GM19193 (cell line): ENCODE data around the gene EPC2.
A peak's percentile ranks its signal among the peaks of the same experiment; 100 is the strongest.

Experiments
- POLR2A ChIP-seq: IDR thresholded peaks from 4 replicates; pipeline ENCODE4 v1.6.1; 2011; ENCODE audit not compliant: insufficient read depth, insufficient read length; ENCODE audit errors: extremely low read depth

The EPC2 gene

DNA sequence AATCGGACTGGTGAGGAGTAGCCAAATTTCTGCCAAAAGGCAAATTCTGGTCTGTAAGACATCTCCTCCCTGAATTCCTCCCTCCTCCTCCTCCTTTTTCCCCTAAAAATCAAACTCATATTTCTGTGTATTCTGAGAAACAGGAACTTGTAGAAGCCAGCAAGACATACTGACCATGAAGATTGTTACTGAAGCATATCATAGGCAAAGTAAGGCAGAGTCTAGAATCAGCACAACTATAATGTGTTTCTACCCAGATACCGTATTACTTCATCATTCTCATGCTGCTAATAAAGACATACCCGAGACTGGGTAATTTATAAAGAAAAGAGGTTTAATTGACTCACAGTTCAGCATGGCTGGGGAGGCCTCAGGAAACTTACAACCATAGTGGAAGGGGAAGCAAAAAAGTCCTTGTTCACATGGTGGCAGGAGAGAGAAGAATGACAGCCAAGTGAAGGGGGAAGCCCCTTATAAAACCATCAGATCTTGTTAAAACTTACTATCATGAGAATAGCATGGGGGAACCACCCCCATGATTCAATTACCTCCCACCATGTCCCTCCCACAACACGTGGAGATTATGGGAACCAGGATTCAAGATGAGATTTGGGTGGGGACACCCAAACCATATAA is 24.9 kb upstream of the EPC2 start:
- no peak for TF ChIP-seq POLR2A

- no peak for TF ChIP-seq POLR2A
Measured at GRCh38 chr2:148622366-148622765, 22.2 kb upstream of the EPC2 start.

DNA sequence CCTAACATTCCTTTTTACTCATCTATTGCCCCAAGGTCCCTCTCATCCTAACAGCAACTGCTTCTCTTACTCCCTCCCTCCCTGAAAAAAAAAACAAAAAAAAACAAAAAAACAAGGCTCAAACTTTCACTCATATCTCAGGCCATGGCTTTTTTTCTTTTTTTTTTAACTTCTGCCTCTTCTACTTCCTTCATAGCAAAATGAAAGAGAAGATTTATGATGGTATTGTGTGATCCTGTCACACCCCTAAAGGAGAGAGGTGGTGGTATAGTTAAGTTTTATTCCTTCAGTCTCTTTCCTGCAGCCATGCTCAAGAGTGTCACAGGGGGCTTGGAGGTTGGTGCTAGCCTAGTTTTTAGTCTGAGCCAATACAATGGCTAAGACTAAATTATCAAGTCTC is 21.5 kb upstream of the EPC2 start:
- no peak for TF ChIP-seq POLR2A

DNA sequence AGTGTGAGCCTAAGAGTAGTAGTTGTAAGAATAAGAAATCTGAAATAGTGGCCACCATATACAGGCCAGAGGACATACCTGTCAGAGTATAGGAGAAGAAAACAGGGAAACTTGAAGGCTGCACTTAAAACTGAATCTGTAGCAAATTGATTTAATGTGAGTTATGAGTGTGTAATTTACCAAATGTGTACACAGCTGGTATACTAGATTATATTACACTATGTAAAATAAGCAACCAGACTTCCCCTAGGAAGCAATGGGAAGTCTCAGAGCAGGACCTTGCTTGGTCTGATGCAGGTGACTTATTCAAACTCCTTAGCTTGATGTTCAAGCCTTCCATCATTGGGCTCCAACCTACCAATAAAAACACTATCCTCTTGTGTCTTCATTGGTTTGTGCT is 17.3 kb upstream of the EPC2 start:
- TF ChIP-seq POLR2A, result no peak

GRCh38 chr2:148634749-148635148 is 9.8 kb upstream of the EPC2 start:
- no peak for TF ChIP-seq POLR2A

- TF ChIP-seq POLR2A, result no peak
Measured at GRCh38 chr2:148638543-148638942, 6.0 kb upstream of the EPC2 start.

GRCh38 chr2:148640767-148641166 is 3.8 kb upstream of the EPC2 start:
- no peak for TF ChIP-seq POLR2A

- TF ChIP-seq POLR2A, result no peak
Measured at GRCh38 chr2:148642112-148642744, 2.3 kb upstream of the EPC2 start.

DNA sequence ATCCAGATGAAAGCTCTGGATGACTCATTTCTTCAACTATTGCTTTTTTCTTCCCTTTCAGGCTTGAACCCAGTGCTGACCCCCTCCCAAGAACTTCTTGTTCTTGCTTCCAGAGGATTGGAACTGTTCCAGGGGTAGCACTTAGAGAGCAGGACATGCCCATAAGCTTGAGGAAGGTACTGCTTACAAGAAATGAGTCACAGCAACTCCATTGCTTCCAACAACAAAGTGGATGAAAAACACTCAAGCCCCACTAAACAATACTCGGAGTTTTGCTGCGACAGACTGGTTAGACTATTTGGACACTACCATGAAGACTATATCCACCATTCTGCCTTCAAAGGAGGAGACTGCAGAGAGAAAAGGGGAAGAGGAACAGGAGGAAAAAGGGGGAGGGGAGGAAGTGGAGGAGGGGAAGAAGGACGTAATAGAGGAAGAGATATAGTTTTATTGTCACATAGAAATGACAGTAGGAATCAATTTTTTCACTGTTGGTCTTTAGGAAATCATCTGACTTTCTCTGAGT is 1.6 kb upstream of the EPC2 start:
- no peak for TF ChIP-seq POLR2A

DNA sequence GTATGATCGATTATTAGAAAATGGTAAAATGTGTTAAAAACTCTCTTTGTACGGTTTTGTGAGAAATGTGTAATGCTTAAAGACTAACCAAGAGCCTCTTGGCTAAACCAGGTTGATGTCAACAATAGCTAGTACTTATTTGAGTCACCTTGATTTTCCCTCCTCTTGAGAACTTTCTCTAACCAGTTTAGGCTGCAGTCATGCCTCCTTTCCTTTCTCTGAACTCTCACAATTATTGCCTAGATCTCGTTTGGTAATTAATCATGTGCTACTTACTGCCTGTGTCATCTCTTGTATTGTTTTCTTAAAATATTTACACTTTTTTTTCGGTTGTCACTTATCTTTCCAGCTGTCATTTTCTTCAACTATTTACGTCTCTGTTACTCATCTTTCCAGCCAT is 1.1 kb upstream of the EPC2 start:
- TF ChIP-seq POLR2A, result no peak

- peak; percentile 40 for TF ChIP-seq POLR2A
Measured at GRCh38 chr2:148644883-148645538, 460 bp downstream of the EPC2 start.

- TF ChIP-seq POLR2A, result no peak
Measured at GRCh38 chr2:148645539-148646230, 1.1 kb downstream of the EPC2 start.

DNA sequence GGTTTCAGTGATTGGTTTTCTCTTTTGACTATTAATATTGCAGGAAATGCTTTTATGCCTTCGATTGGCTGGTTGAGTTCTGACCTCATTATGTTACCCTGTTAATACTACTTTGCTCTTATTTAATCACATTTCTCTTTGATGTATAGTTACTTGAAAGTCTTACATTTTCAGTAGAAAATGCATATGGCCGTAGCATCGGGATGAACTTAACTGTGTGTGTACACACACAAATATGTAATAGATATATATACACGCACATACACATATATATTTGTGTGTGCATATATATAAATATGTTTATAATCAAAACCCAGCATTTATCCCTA is 1.6 kb downstream of the EPC2 start:
- TF ChIP-seq POLR2A, result no peak

GRCh38 chr2:148649936-148650335 is 5.4 kb downstream of the EPC2 start:
- TF ChIP-seq POLR2A, result no peak

GRCh38 chr2:148650881-148651280 is 6.3 kb downstream of the EPC2 start:
- TF ChIP-seq POLR2A, result no peak
